Fibroblast of lung (primary cell): ENCODE measurements around the gene ZNF503.

ENCODE experiments used
- CTCF ChIP-seq, 2 donors: IDR thresholded peaks in 1 of 2; conservative IDR thresholded peaks in 1 of 2; 1 replicate in 1 of 2; 2 replicates in 1 of 2; pipeline ENCODE4 v1.5.1; 2011 to 2012; ENCODE audit warnings: low read length in 2 of 2, control low read depth in 1 of 2, inconsistent platforms in 1 of 2, low read depth in 1 of 2, mild to moderate bottlenecking in 1 of 2
- EZH2 ChIP-seq: IDR thresholded peaks from 2 replicates; pipeline ENCODE4 v1.5.1; 2012; ENCODE audit warnings: low read length, control low read depth, mild to moderate bottlenecking; ENCODE audit errors: missing control alignments

DNA sequence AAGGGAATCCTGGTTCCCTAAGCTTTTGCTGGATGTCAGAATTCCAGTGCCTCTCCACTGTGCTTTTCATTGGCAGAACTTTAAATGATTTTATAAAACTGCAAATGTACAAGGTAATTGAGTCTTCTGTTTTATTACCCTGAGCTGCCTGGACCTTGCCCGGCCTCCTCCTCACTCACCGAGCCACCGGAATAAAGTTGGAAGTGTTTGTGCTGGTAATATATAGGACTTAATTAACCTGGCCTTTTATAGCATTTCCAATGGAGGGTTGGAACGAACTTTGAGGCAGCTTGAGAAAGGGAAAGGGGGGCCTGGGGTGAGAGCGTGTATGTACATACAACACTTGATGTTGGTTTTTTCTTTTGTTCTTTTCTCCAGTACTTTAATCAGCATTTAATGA, 43.4 kb downstream of the ZNF503 start:
- TF ChIP-seq CTCF (conservative IDR thresholded peaks at IDR 0.05 in 1 of 2, IDR thresholded peaks at IDR 0.05 in 1 of 2; ENCODE audit: low read depth in 1 of 2, low read length in 2 of 2) (no peak), EZH2 (no peak)
